ENCODE measurements around the gene PLPP4. TPM values are rescaled to one million over a fixed set of nuclear protein-coding genes. Genes with fewer than 3 reads are reported as not detected.

The PLPP4 gene
- total RNA-seq, 1 donor from 2014 or later: 2.0 TPM

- DNase-seq (ENCODE audit: extremely low spot score, unreplicated experiment): no peak
- no peak overlapping the region for H3K4me3 Mint-ChIP-seq (ENCODE audit: unreplicated experiment)
- TF ChIP-seq, protein P1, sequence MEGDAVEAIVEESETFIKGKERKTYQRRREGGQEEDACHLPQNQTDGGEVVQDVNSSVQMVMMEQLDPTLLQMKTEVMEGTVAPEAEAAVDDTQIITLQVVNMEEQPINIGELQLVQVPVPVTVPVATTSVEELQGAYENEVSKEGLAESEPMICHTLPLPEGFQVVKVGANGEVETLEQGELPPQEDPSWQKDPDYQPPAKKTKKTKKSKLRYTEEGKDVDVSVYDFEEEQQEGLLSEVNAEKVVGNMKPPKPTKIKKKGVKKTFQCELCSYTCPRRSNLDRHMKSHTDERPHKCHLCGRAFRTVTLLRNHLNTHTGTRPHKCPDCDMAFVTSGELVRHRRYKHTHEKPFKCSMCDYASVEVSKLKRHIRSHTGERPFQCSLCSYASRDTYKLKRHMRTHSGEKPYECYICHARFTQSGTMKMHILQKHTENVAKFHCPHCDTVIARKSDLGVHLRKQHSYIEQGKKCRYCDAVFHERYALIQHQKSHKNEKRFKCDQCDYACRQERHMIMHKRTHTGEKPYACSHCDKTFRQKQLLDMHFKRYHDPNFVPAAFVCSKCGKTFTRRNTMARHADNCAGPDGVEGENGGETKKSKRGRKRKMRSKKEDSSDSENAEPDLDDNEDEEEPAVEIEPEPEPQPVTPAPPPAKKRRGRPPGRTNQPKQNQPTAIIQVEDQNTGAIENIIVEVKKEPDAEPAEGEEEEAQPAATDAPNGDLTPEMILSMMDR (IDR thresholded peaks at IDR 0.05): no peak
- H3K9me3 Mint-ChIP-seq (ENCODE audit: unreplicated experiment): peaks cover 9% of the 10 kb centered on the region
- H3K27ac Mint-ChIP-seq (ENCODE audit: unreplicated experiment): peak overlapping the region; percentile 23
- H3K36me3 Mint-ChIP-seq (ENCODE audit: unreplicated experiment): no peaks in the 10 kb centered on the region
- H3K27me3 Mint-ChIP-seq (ENCODE audit: unreplicated experiment): no peaks in the 10 kb centered on the region
- H3K4me1 Mint-ChIP-seq (ENCODE audit: unreplicated experiment): peaks cover 9% of the 10 kb centered on the region
These were observed 99.0 kb downstream of the PLPP4 start for GRCh38 chr10:120555842-120556532.

DNA sequence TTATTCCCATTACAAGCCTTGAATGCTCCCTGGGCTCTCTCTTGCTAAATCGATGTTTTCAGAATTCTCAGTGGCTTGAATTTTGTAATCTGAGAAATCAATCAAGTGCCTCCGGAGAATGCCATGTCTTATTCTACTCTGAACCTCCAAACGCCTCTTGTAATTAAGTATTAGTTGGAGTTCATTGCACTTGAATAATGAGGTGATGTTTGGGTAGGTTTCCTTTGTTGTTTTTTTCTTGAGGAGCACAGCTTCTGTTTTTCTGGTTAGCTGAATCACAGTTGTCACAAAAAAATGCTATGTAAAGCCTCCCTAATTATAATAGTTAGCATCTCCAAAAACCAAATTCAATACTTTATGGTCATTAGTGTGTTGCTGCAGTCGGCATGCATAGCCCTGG, 100.3 kb downstream of the PLPP4 start:
- peaks cover 9% of the 10 kb centered on the region for H3K4me1 Mint-ChIP-seq (ENCODE audit: unreplicated experiment)
- no peak overlapping the region for H3K27ac Mint-ChIP-seq (ENCODE audit: unreplicated experiment)
- TF ChIP-seq, protein P1 (IDR thresholded peaks at IDR 0.05): no peak
- H3K4me3 Mint-ChIP-seq (ENCODE audit: unreplicated experiment): no peak overlapping the region
- no peak for DNase-seq (ENCODE audit: extremely low spot score, unreplicated experiment)
- peaks cover 9% of the 10 kb centered on the region for H3K9me3 Mint-ChIP-seq (ENCODE audit: unreplicated experiment)
- no peaks in the 10 kb centered on the region for H3K36me3 Mint-ChIP-seq (ENCODE audit: unreplicated experiment)
- H3K27me3 Mint-ChIP-seq (ENCODE audit: unreplicated experiment): no peaks in the 10 kb centered on the region

- Mint-ChIP-seq H3K4me1 (ENCODE audit: unreplicated experiment) (peaks cover 9% of the 10 kb centered on the region), H3K4me3 (ENCODE audit: unreplicated experiment) (no peak overlapping the region), H3K36me3 (ENCODE audit: unreplicated experiment) (no peaks in the 10 kb centered on the region), H3K27me3 (ENCODE audit: unreplicated experiment) (no peaks in the 10 kb centered on the region), H3K9me3 (ENCODE audit: unreplicated experiment) (no peaks in the 10 kb centered on the region), H3K27ac (ENCODE audit: unreplicated experiment) (no peak overlapping the region)
- peak; percentile 38 for DNase-seq (ENCODE audit: extremely low spot score, unreplicated experiment)
- TF ChIP-seq, protein P1 (IDR thresholded peaks at IDR 0.05): no peak
These were observed 102.8 kb downstream of the PLPP4 start for GRCh38 chr10:120559800-120560199.

DNA sequence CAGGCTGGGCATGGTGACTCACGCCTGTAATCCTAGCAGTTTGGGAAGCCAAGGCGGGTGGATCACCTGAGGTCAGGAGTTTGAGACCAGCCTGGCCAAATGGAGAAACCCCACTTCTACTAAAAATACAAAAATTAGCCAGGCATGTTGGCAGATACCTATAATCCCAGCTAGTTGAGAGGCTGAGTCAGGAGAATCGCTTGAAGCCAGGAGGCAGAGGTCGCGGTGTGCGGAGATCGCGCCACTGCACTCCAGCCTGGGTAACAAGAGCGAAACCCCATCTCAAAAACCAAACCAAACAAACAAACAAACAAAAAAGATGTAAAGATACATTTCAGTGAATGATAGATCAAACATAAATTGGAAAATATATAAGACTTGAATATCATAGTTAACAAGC, 105.9 kb downstream of the PLPP4 start:
- H3K36me3 Mint-ChIP-seq (ENCODE audit: unreplicated experiment): no peaks in the 10 kb centered on the region
- H3K27ac Mint-ChIP-seq (ENCODE audit: unreplicated experiment): no peak overlapping the region
- no peaks in the 10 kb centered on the region for H3K27me3 Mint-ChIP-seq (ENCODE audit: unreplicated experiment)
- H3K4me1 Mint-ChIP-seq (ENCODE audit: unreplicated experiment): no peaks in the 10 kb centered on the region
- TF ChIP-seq, protein P1 (IDR thresholded peaks at IDR 0.05): no peak
- H3K9me3 Mint-ChIP-seq (ENCODE audit: unreplicated experiment): no peaks in the 10 kb centered on the region
- no peak overlapping the region for H3K4me3 Mint-ChIP-seq (ENCODE audit: unreplicated experiment)
- DNase-seq (ENCODE audit: extremely low spot score, unreplicated experiment): peak; percentile 53

- Mint-ChIP-seq H3K4me3 (ENCODE audit: unreplicated experiment) (no peak overlapping the region), H3K36me3 (ENCODE audit: unreplicated experiment) (no peaks in the 10 kb centered on the region), H3K4me1 (ENCODE audit: unreplicated experiment) (no peaks in the 10 kb centered on the region), H3K27ac (ENCODE audit: unreplicated experiment) (no peak overlapping the region), H3K9me3 (ENCODE audit: unreplicated experiment) (no peaks in the 10 kb centered on the region), H3K27me3 (ENCODE audit: unreplicated experiment) (no peaks in the 10 kb centered on the region)
- no peak for DNase-seq (ENCODE audit: extremely low spot score, unreplicated experiment)
- TF ChIP-seq, protein P1 (IDR thresholded peaks at IDR 0.05): no peak
These were observed 113.4 kb downstream of the PLPP4 start for GRCh38 chr10:120570418-120570817.

Data from osteocyte (in vitro differentiated cells).